Karpas-422 (cell line): ENCODE results near the gene SAP25. TPM values are rescaled to one million over a fixed set of nuclear protein-coding genes. Genes with fewer than 3 reads are reported as not detected.
A peak's percentile ranks its signal among the peaks of the same experiment; 100 is the strongest.
"Not testable (repeated sequence)": the region's sequence is repeated elsewhere in the genome, so short reads cannot be mapped to it uniquely, and the experiment has no call there.

Experiments
- DNase-seq: peaks from one replicate; pipeline ENCODE4 v3.0.0-alpha.2; 2015
- H2AFZ ChIP-seq: fragments of 200-600 bp; sonication (generic); 2 replicates; pipeline ENCODE4 v1.6.1; 2014; ENCODE audit warnings: antibody characterized with exemption, low read length, mixed read lengths
- H3K27ac ChIP-seq: fragments of 200-600 bp; sonication (generic); 2 replicates; pipeline ENCODE4 v1.5.1; 2014; ENCODE audit warnings: mild to moderate bottlenecking, low read length, moderate library complexity
- H3K27me3 ChIP-seq: fragments of 200-600 bp; sonication (generic); 2 replicates; pipeline ENCODE4 v1.6.1; 2014; ENCODE audit warnings: low read length, mixed read lengths
- H3K36me3 ChIP-seq: fragments of 200-600 bp; sonication (generic); 2 replicates; pipeline ENCODE4 v1.6.1; 2014; ENCODE audit warnings: low read length, mixed read lengths; ENCODE audit not compliant: insufficient read depth
- H3K4me1 ChIP-seq: fragments of 200-600 bp; sonication (generic); 2 replicates; pipeline ENCODE4 v1.6.1; 2014; ENCODE audit warnings: mild to moderate bottlenecking, low read length, mixed read lengths
- H3K4me2 ChIP-seq: fragments of 200-600 bp; sonication (generic); 2 replicates; pipeline ENCODE4 v1.6.1; 2014; ENCODE audit warnings: low read length, low read depth, mild to moderate bottlenecking; ENCODE audit not compliant: poor library complexity, severe bottlenecking
- H3K4me3 ChIP-seq: fragments of 200-600 bp; sonication (generic); 2 replicates; pipeline ENCODE4 v1.5.1; 2014; ENCODE audit warnings: mild to moderate bottlenecking, antibody characterized with exemption, low read length, mixed read lengths
- H3K79me2 ChIP-seq: fragments of 200-600 bp; sonication (generic); 2 replicates; pipeline ENCODE4 v1.6.1; 2014; ENCODE audit warnings: mild to moderate bottlenecking, low read length, mixed read lengths
- H3K9ac ChIP-seq: fragments of 200-600 bp; sonication (generic); 2 replicates; pipeline ENCODE4 v1.6.0; 2014; ENCODE audit warnings: low read length
- H3K9me2 ChIP-seq: fragments of 200-600 bp; sonication (generic), shearing (Covaris generic); replicated peaks from 2 replicates; pipeline ENCODE4 v1.6.0; 2014; ENCODE audit warnings: mild to moderate bottlenecking, low read length, moderate library complexity; ENCODE audit not compliant: insufficient read depth
- H3K9me3 ChIP-seq: fragments of 300-700, 200-600 bp; sonication (generic); 2 replicates; pipeline ENCODE4 v1.6.1; 2014; ENCODE audit warnings: low read length, mixed read lengths
- H4K20me1 ChIP-seq: fragments of 200-600 bp; sonication (generic); 2 replicates; pipeline ENCODE4 v1.6.1; 2014; ENCODE audit warnings: mild to moderate bottlenecking, antibody characterized with exemption, low read length, low read depth; ENCODE audit not compliant: insufficient read depth
- total RNA-seq: library from RNA; depleted of rRNA; stranded (reverse); fragments of >200 nt; shearing (Covaris generic); gene quantifications from 2 replicates; pipeline ENCODE4 v1.2.3, GENCODE V29; 2014; ENCODE audit warnings: low replicate concordance

The SAP25 gene
- total RNA-seq, 1 experiment from 2014 or later = 2.5 TPM

DNA sequence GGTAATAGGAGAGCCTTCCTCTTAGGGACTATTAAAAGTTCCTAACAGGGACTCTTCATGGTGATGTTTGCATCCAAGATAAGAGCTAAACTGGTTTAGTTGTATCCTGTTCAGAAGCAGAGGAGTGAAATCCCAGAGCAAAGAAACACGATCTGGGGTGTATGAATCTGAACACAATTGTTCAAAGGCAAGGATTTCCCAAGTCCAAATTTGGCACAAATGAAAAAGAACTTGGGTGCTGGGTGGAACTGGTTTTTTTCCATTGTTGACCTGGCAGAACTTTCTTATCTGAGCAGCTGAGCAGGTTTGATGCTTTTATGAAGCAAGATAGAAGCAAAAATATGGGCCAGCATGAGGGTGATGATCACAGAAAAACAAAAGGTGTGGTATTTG lies 28.7 kb downstream of the SAP25 start:
- H3K4me2 ChIP-seq = no peak overlapping the region
- no peak overlapping the region for H3K9ac ChIP-seq
- H3K27me3 ChIP-seq = no peaks in the 10 kb centered on the region
- H3K27ac ChIP-seq = no peak overlapping the region
- no peak overlapping the region for H3K4me3 ChIP-seq
- no peak for DNase-seq
- no peaks in the 10 kb centered on the region for H3K9me2 ChIP-seq
- H3K79me2 ChIP-seq = no peaks in the 10 kb centered on the region
- H3K36me3 ChIP-seq = no peaks in the 10 kb centered on the region
- peaks cover 7% of the 10 kb centered on the region for H3K4me1 ChIP-seq
- H4K20me1 ChIP-seq = peaks cover 3% of the 10 kb centered on the region; the same call in 1 of the 2 replicates
- H3K9me3 ChIP-seq = no peaks in the 10 kb centered on the region
- H2AFZ ChIP-seq = no peak overlapping the region

DNA sequence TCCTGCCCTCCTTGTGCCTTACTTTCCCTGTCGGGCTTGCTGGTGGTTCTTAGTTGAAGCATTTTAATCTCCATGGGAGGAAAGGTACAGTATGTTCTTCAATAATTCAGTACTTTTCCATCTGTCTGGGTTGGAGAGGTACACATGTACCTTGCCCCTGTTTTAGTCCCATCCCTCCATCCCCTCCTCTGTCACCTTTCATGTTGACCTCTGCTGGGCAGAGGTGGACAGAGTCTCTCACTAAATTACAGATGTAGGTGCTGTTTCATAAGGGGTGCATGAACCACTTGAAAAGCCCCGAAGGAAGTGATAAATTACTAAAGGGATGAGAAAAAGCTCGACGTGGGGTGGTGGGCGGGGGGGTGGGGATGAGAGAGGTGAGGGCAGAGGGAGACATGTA lies 29.3 kb downstream of the SAP25 start:
- H3K36me3 ChIP-seq = no peaks in the 10 kb centered on the region
- H3K9me3 ChIP-seq = no peaks in the 10 kb centered on the region
- no peaks in the 10 kb centered on the region for H3K27me3 ChIP-seq
- no peak overlapping the region for H3K4me3 ChIP-seq
- H3K4me2 ChIP-seq = no peak overlapping the region
- H2AFZ ChIP-seq = no peak overlapping the region
- peaks cover 9% of the 10 kb centered on the region for H3K4me1 ChIP-seq
- peaks cover 3% of the 10 kb centered on the region; the same call in 1 of the 2 replicates for H4K20me1 ChIP-seq
- no peaks in the 10 kb centered on the region for H3K9me2 ChIP-seq
- no peak overlapping the region for H3K9ac ChIP-seq
- DNase-seq = no peak
- H3K27ac ChIP-seq = no peak overlapping the region
- H3K79me2 ChIP-seq = no peaks in the 10 kb centered on the region

DNA sequence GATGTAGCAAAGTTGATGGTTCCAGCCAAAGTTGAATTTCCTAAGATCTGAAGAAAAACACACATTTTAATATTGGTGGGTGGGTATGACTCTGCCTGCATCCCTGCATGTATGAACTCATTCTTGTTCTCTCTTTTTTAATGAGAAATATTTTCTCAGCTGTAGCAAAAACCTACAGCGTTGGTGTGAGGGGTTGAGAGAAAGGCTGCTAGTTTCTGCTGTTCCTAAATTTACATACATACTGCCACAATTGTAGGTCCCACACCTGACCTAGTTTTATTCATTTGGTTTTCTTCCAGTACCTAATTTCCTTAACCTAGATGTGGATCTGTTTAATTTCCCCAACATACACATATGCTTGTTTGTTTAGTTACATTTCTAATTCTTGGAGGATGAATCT lies 30.1 kb downstream of the SAP25 start:
- no peak overlapping the region for H3K4me2 ChIP-seq
- peaks cover 12% of the 10 kb centered on the region for H3K4me1 ChIP-seq
- H3K27ac ChIP-seq = no peak overlapping the region
- no peak overlapping the region for H3K4me3 ChIP-seq
- H3K9me3 ChIP-seq = no peaks in the 10 kb centered on the region
- H3K9me2 ChIP-seq = no peaks in the 10 kb centered on the region
- H3K9ac ChIP-seq = no peak overlapping the region
- peaks cover 3% of the 10 kb centered on the region; the same call in 1 of the 2 replicates for H4K20me1 ChIP-seq
- H3K79me2 ChIP-seq = no peaks in the 10 kb centered on the region
- H2AFZ ChIP-seq = no peak overlapping the region
- DNase-seq = no peak
- H3K27me3 ChIP-seq = no peaks in the 10 kb centered on the region
- no peaks in the 10 kb centered on the region for H3K36me3 ChIP-seq

DNA sequence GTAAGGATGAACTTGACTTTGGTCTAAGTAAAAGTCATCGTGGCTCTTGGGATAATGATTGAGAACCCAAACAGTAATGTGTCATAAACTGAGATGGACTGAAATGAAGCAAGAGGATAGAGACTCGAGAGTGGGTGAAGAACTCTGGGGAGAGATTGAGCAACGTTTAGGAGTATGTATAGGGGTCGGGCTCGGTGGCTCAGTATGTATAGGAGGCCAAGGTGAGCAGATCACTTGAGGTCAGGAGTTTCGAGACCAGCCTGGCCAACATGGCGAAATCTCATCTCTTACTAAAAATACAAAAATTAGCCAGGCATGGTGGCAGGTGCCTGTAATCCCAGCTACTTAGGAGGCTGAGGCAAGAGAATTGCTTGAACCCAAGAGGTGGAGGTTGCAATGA lies 32.4 kb downstream of the SAP25 start:
- H2AFZ ChIP-seq, H3K36me3 ChIP-seq, H3K9ac ChIP-seq, H3K79me2 ChIP-seq, H3K27me3 ChIP-seq, H3K4me3 ChIP-seq, H4K20me1 ChIP-seq, H3K9me2 ChIP-seq, DNase-seq, H3K4me2 ChIP-seq, H3K27ac ChIP-seq, H3K9me3 ChIP-seq: not testable (repeated sequence)
- peaks cover 18% of the 10 kb centered on the region for H3K4me1 ChIP-seq

DNA sequence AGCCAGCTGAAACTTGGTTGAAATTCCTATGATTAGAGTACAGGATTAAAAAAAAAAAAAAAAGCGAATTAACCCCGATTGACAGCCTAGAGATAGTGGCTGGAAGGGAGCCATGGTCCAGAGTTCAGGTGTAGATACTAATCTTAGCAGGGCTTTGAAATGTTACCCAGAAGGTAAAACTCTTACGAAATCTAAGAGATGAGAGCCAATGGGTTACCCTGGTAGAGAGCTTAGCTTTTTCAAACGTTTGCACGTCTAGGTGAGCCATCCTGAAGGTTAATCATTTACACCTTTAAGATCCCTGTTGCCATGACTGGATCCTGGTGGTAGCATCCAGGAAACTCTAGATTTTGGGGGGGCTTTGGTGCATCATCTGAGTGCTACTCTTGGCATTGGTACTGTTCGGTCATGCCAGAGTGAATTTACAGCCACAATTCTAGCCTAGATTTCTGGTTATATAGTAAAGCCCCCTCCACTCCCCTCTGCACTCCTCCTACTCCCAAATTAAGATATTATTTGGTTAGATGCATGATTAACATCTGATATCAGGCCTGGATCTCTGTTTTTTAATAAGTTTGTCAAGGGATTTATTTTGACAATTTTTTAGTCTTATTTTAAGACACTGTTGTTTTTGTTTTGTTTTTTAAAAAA lies 33.5 kb downstream of the SAP25 start:
- DNase-seq = no peak
- no peak overlapping the region for H3K27ac ChIP-seq
- H3K9ac ChIP-seq = peak overlapping the region; percentile 73
- H3K9me2 ChIP-seq = no peaks in the 10 kb centered on the region
- H3K36me3 ChIP-seq = no peaks in the 10 kb centered on the region
- H3K4me2 ChIP-seq = peak overlapping the region; percentile 73
- H3K9me3 ChIP-seq = no peaks in the 10 kb centered on the region
- H3K79me2 ChIP-seq = no peaks in the 10 kb centered on the region
- H3K4me1 ChIP-seq = peaks cover 18% of the 10 kb centered on the region
- no peak overlapping the region for H2AFZ ChIP-seq
- H3K27me3 ChIP-seq = no peaks in the 10 kb centered on the region
- peaks cover 3% of the 10 kb centered on the region; the same call in 1 of the 2 replicates for H4K20me1 ChIP-seq
- H3K4me3 ChIP-seq = peak overlapping the region; percentile 69

DNA sequence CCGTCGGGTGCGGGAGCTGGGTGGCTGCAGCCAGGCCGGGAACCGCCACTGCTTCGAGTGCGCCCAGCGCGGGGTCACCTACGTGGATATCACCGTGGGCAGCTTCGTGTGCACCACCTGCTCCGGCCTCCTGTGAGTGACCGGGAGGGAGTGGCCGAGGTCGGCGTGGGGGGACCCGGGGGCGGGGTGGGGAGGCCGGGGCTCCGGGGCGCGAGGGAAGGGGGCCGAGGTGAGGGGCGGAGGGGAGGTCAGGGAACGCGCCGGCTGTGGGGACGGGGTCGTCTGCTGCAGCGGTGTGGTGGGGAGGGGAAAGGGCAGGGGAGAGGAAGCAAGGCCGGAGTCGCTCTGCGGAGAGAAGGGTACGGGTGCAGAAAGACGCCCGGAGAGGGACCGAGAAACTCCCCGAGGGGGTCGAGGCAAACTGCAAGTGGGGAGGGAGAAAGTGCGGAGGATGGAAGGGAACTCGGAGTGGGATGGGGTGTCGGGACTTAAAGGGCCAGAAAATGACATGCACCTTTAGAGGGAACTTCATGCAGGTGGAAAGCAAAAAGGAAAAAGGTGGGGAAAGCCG lies 34.2 kb downstream of the SAP25 start:
- Histone ChIP-seq H3K27ac (no peak overlapping the region), H3K4me2 (peak overlapping the region; percentile 73), H3K9me2 (no peaks in the 10 kb centered on the region), H3K36me3 (no peaks in the 10 kb centered on the region), H2AFZ (no peak overlapping the region; the same call in 1 of the 2 replicates), H3K9me3 (no peaks in the 10 kb centered on the region), H3K27me3 (no peaks in the 10 kb centered on the region), H3K4me3 (peak overlapping the region; percentile 69), H4K20me1 (peaks cover 3% of the 10 kb centered on the region; the same call in 1 of the 2 replicates), H3K79me2 (no peaks in the 10 kb centered on the region), H3K4me1 (peaks cover 18% of the 10 kb centered on the region), H3K9ac (peak overlapping the region; percentile 73)
- peak; percentile 50 for DNase-seq

DNA sequence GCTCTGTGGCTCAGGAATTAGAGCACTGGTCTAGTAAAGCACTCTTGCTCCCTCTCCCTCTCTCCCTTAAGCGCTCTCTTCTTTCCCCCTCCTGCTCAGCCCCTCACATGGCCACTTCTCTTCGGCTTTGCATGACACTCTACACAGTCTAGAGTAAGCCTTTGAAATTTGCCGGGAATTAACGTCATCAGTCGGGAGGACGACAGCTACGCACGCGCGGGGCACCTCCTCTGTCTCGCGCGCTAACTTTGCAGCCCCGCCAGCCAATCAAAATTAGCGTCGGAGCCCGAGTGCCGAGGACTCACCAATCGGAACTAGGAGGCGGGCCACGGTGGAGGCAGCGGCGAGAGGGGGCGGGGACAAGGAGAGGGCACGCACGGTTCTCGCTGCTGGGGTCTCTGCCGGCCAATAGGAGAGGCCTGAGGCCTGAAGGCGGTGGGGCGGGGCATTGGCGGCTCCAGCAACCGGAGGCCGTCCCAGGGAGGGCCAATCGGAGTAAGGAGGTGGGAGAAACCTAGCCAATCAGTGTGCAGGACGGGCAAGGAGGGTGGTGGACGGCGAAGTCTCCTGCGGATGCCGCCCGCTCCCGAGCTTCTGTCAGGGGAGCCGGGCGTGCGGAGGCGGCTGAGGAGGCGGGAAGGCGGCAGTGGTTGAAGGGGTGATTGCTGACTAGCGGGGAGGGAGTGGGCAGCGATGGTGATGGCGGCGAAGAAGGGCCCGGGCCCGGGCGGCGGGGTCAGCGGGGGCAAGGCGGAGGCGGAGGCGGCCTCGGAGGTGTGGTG lies 34.9 kb downstream of the SAP25 start, which contains the start of gene AGFG2:
AGFG2 (plus strand) TSS at position 550 of the 782 bp plus-strand sequence; CDS start at position 694, 144 bp downstream.
- Histone ChIP-seq H3K4me3 (peak within 1 kb of the TSS; percentile 69), H4K20me1 (peaks cover 3% of the 10 kb centered on the region; the same call in 1 of the 2 replicates), H3K27me3 (no peaks in the 10 kb centered on the region), H3K4me1 (peaks cover 18% of the 10 kb centered on the region), H3K9me2 (no peaks in the 10 kb centered on the region), H3K4me2 (peak within 1 kb of the TSS; percentile 75), H3K9me3 (no peaks in the 10 kb centered on the region), H3K27ac (no peak within 1 kb of the TSS), H3K9ac (peak within 1 kb of the TSS; percentile 73), H3K36me3 (no peaks in the 10 kb centered on the region), H3K79me2 (no peaks in the 10 kb centered on the region), H2AFZ (peak within 1 kb of the TSS; percentile 96)
- DNase-seq = peak; percentile 100

DNA sequence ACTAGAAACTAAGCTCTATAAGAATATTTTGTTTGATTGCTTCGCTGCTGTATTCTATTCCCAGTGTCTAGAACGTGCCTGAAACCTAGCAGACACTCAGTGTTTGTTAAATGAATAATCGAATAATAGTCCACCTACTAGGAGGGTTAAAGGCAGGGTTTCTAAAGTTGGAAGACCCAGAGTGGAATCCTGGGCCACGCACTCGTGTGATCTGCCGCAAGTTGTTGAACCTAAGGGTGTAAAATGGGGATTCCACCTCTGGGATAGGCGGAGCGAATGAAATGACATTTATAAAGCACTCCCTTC lies 35.4 kb downstream of the SAP25 start:
- Histone ChIP-seq H3K4me1 (peaks cover 18% of the 10 kb centered on the region), H2AFZ (peak overlapping the region; percentile 96), H3K4me2 (peak overlapping the region; percentile 75), H3K79me2 (no peaks in the 10 kb centered on the region), H3K36me3 (no peaks in the 10 kb centered on the region), H4K20me1 (peaks cover 3% of the 10 kb centered on the region; the same call in 1 of the 2 replicates), H3K9me3 (no peaks in the 10 kb centered on the region), H3K9ac (peak overlapping the region; percentile 53), H3K27me3 (no peaks in the 10 kb centered on the region), H3K9me2 (no peaks in the 10 kb centered on the region), H3K4me3 (peak overlapping the region; percentile 64), H3K27ac (no peak overlapping the region)
- no peak for DNase-seq
